Nephron (organoid): ENCODE data around the gene KIAA0319L.
"Not testable (repeated sequence)": the region's sequence is repeated elsewhere in the genome, so short reads cannot be mapped to it uniquely, and the experiment has no call there.

Experiments used
- H3K27ac Mint-ChIP-seq, 3 experiments: 2 replicates each; pipeline ENCODE4 v1.8.0; 2020; ENCODE audit warnings: mixed read lengths in 3 of 3, mild to moderate bottlenecking in 2 of 3, moderate library complexity in 1 of 3
- H3K27me3 Mint-ChIP-seq: 2 replicates; pipeline ENCODE4 v1.8.0; 2021; ENCODE audit warnings: low read depth, mild to moderate bottlenecking, moderate library complexity, mixed read lengths
- H3K36me3 Mint-ChIP-seq: 2 replicates; pipeline ENCODE4 v1.8.0; 2020; ENCODE audit warnings: low read depth, mixed read lengths
- H3K4me1 Mint-ChIP-seq: 2 replicates; pipeline ENCODE4 v1.8.0; 2020; ENCODE audit warnings: mixed read lengths
- H3K4me3 Mint-ChIP-seq, 3 experiments: 2 replicates each; pipeline ENCODE4 v1.8.0; 2020; ENCODE audit warnings: mild to moderate bottlenecking in 3 of 3, mixed read lengths in 3 of 3, moderate library complexity in 2 of 3
- H3K9me3 Mint-ChIP-seq: 2 replicates; pipeline ENCODE4 v1.8.0; 2020; ENCODE audit warnings: mixed read lengths
- TF ChIP-seq, protein P1 (sequence below), 3 experiments: fragments of 200-600 bp; sonication (generic); IDR thresholded peaks; one replicate each; pipeline ENCODE4 v1.5.0; 2021; ENCODE audit warnings: antibody characterized with exemption in 3 of 3; ENCODE audit not compliant: unreplicated experiment in 3 of 3

Gene KIAA0319L

DNA sequence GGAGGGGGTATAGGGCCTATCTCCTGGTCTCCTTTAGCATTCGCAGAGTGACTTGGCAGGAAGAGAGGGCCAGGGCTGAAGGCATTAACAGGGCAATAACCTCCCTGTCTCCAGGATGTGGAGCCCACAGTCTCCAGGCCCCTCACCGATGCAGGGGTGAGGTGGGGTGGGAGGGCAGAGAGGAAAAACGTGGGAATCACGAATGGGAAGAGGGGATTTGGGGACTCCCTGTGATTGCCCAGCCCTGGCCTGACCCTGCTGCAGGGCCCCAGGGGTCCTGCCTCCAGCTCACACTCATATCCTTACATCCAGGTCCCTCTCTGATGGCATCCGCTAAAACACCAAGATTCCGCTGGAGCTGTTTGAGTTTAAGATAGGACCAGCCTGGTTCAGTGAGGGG, 30.5 kb upstream of the KIAA0319L start:
- Mint-ChIP-seq H3K4me3 (no peak overlapping the region), H3K27ac (no peak overlapping the region), H3K4me1 (no peaks in the 10 kb centered on the region), H3K27me3 (peaks cover 7% of the 10 kb centered on the region), H3K9me3 (no peaks in the 10 kb centered on the region), H3K36me3 (no peaks in the 10 kb centered on the region)
- TF ChIP-seq, protein P1, sequence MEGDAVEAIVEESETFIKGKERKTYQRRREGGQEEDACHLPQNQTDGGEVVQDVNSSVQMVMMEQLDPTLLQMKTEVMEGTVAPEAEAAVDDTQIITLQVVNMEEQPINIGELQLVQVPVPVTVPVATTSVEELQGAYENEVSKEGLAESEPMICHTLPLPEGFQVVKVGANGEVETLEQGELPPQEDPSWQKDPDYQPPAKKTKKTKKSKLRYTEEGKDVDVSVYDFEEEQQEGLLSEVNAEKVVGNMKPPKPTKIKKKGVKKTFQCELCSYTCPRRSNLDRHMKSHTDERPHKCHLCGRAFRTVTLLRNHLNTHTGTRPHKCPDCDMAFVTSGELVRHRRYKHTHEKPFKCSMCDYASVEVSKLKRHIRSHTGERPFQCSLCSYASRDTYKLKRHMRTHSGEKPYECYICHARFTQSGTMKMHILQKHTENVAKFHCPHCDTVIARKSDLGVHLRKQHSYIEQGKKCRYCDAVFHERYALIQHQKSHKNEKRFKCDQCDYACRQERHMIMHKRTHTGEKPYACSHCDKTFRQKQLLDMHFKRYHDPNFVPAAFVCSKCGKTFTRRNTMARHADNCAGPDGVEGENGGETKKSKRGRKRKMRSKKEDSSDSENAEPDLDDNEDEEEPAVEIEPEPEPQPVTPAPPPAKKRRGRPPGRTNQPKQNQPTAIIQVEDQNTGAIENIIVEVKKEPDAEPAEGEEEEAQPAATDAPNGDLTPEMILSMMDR (IDR thresholded peaks at IDR 0.05; ENCODE audit: unreplicated experiment in 3 of 3) = no peak

DNA sequence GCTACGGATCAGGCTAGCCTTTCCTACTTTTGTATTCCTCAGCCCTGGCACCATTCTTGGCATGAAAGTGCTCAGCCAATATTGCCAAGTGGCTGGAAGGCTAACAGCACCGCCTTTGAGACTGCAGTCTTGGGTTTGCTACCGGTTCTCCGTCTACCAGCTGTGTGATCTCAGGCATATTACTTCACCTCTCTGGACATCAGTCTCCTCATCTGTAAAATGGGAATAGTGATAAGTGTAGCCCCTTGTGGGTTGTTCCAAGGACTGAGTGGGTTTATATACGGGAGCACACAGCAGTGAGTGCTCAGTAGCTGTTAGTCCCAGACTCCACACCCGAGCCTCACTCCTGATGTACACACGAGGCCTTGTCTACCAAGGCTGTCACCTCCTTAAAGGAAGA, 29.6 kb upstream of the KIAA0319L start:
- no peaks in the 10 kb centered on the region for H3K4me1 Mint-ChIP-seq
- H3K27me3 Mint-ChIP-seq = peaks cover 10% of the 10 kb centered on the region
- H3K27ac Mint-ChIP-seq = no peak overlapping the region
- H3K36me3 Mint-ChIP-seq = no peaks in the 10 kb centered on the region
- TF ChIP-seq, protein P1 (IDR thresholded peaks at IDR 0.05; ENCODE audit: unreplicated experiment in 3 of 3) = no peak
- H3K9me3 Mint-ChIP-seq = no peaks in the 10 kb centered on the region
- no peak overlapping the region for H3K4me3 Mint-ChIP-seq

DNA sequence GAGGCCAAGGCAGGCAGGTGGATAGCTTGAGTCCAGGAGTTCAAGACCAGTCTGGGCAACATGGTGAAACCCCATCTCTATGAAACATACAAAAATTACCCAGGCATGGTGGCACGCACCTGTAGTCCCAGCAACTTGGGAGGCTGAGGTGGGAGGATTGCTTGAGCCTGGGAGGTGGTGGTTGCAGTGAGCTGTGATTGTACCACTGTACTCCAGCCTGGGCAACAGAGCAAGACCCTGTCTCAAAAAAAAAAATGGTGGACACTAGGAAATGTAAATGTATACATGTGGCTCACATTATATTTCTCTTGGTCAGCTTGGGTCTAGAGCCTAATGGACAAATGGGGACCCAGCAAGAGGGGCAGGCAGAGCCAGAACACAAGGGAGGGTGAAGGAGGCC, 28.6 kb upstream of the KIAA0319L start:
- not testable (repeated sequence) for H3K4me1 Mint-ChIP-seq, H3K36me3 Mint-ChIP-seq
- H3K27me3 Mint-ChIP-seq = peaks cover 10% of the 10 kb centered on the region

DNA sequence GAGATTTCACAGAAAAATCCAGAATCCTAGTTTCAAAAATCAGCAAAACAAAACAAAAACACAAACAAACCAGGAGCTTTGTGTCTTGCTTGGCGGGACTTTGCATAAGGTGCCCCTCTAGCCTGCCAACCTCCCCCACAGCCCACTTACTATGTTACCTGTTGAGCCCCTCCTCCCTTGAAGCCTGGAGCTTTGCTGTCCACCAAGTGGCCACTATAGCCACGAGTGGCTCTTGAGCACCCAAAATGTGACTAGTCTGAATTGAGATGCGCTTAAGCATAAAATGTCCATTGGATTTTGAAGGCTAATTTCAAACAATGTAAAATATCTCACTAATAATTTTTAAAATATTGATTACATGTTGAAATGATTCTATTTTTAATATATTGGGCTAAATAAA, 28.1 kb upstream of the KIAA0319L start:
- Mint-ChIP-seq H3K27me3 (peaks cover 10% of the 10 kb centered on the region), H3K9me3 (no peaks in the 10 kb centered on the region), H3K4me3 (no peak overlapping the region), H3K27ac (no peak overlapping the region), H3K4me1 (no peaks in the 10 kb centered on the region), H3K36me3 (no peaks in the 10 kb centered on the region)
- TF ChIP-seq, protein P1 (IDR thresholded peaks at IDR 0.05; ENCODE audit: unreplicated experiment in 3 of 3) = no peak

More for the DNA sequence above, 28.6 kb upstream of the KIAA0319L start:
- not testable (repeated sequence) for H3K27ac Mint-ChIP-seq, H3K4me3 Mint-ChIP-seq, H3K9me3 Mint-ChIP-seq

DNA sequence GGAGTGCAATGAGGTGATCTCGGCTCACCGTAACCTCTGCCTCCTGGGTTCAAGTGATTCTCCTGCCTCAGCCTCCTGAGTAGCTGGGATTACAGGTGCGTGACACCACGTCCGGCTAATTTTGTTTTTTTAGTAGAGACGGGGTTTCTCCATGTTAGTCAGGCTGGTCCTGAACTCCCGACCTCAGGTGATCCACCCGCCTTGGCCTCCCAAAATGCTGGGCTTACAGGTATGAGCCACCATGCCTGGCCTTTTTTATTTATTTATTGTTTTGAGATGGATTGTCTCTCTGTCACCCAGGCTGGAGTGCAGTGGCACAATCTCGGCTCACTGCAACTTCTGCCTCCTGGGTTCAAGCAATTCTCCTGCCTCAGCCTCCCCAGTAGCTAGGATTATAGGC, 24.4 kb upstream of the KIAA0319L start:
- H3K4me1 Mint-ChIP-seq = peaks cover 10% of the 10 kb centered on the region
- not testable (repeated sequence) for H3K4me3 Mint-ChIP-seq, H3K9me3 Mint-ChIP-seq, H3K27ac Mint-ChIP-seq, H3K36me3 Mint-ChIP-seq
- H3K27me3 Mint-ChIP-seq = peaks cover 44% of the 10 kb centered on the region

DNA sequence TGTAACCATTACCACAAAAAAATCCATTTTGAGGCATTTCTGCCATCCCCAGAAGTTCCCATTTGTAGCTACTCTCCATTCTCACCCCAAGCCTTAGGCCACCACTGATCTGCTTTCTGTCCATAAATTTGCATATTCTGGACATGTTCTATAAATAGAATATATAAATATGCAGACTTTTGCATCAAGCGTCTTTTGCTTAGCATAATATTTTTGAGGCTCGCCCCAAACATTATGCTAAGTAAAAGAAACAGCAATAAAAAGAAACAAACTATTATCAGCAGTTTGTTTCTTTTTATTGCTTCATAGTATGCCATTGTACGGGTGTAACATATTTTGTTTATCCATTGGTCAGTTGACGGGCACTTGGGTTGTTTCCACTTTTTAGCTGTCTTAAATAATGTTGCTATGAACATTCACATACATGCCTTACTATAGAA, 23.8 kb upstream of the KIAA0319L start:
- TF ChIP-seq, protein P1 (IDR thresholded peaks at IDR 0.05; ENCODE audit: unreplicated experiment in 3 of 3) = no peak
- no peaks in the 10 kb centered on the region for H3K36me3 Mint-ChIP-seq
- H3K9me3 Mint-ChIP-seq = no peaks in the 10 kb centered on the region
- peaks cover 10% of the 10 kb centered on the region for H3K4me1 Mint-ChIP-seq
- peaks cover 51% of the 10 kb centered on the region for H3K27me3 Mint-ChIP-seq
- peak overlapping the region in 1 of 3 experiments; percentile 13 for H3K4me3 Mint-ChIP-seq
- no peak overlapping the region for H3K27ac Mint-ChIP-seq

DNA sequence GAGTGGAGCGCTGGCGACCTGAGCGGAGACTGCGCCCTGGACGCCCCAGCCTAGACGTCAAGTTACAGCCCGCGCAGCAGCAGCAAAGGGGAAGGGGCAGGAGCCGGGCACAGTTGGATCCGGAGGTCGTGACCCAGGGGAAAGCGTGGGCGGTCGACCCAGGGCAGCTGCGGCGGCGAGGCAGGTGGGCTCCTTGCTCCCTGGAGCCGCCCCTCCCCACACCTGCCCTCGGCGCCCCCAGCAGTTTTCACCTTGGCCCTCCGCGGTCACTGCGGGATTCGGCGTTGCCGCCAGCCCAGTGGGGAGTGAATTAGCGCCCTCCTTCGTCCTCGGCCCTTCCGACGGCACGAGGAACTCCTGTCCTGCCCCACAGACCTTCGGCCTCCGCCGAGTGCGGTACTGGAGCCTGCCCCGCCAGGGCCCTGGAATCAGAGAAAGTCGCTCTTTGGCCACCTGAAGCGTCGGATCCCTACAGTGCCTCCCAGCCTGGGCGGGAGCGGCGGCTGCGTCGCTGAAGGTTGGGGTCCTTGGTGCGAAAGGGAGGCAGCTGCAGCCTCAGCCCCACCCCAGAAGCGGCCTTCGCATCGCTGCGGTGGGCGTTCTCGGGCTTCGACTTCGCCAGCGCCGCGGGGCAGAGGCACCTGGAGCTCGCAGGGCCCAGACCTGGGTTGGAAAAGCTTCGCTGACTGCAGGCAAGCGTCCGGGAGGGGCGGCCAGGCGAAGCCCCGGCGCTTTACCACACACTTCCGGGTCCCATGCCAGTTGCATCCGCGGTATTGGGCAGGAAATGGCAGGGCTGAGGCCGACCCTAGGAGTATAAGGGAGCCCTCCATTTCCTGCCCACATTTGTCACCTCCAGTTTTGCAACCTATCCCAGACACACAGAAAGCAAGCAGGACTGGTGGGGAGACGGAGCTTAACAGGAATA, 20.1 kb upstream of the KIAA0319L start:
- no peaks in the 10 kb centered on the region for H3K36me3 Mint-ChIP-seq
- TF ChIP-seq, protein P1 (IDR thresholded peaks at IDR 0.05; ENCODE audit: unreplicated experiment in 3 of 3) = no peak
- peak overlapping the region; percentile 24 to 46 (median 29) for H3K4me3 Mint-ChIP-seq
- H3K27ac Mint-ChIP-seq = no peak overlapping the region
- H3K4me1 Mint-ChIP-seq = peaks cover 18% of the 10 kb centered on the region
- H3K9me3 Mint-ChIP-seq = no peaks in the 10 kb centered on the region
- H3K27me3 Mint-ChIP-seq = peaks cover 76% of the 10 kb centered on the region

DNA sequence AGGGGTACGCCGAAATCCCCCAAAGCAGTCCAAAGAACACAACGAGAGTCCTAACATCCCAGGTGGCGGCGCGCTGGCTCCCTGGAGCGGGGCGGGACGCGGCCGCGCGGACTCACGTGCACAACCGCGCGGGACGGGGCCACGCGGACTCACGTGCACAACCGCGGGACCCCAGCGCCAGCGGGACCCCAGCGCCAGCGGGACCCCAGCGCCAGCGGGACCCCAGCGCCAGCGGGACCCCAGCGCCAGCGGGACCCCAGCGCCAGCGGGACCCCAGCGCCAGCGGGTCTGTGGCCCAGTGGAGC, 19.5 kb upstream of the KIAA0319L start:
- peaks cover 79% of the 10 kb centered on the region for H3K27me3 Mint-ChIP-seq
- H3K36me3 Mint-ChIP-seq, H3K9me3 Mint-ChIP-seq, H3K27ac Mint-ChIP-seq: not testable (repeated sequence)
- peaks cover 20% of the 10 kb centered on the region for H3K4me1 Mint-ChIP-seq
- peak overlapping the region; percentile 49 to 59 (median 54) for H3K4me3 Mint-ChIP-seq
